ENCODE results near the gene SLC12A9.
"Not testable (repeated sequence)": the region's sequence is repeated elsewhere in the genome, so short reads cannot be mapped to it uniquely, and the experiment has no call there.

The SLC12A9 gene

GRCh38 chr7:100852048-100852872 is at the start of gene SLC12A9:
TSS of gene SLC12A9 (plus strand) at chr7:100852713. CDS start at chr7:100854198, 1,485 bp downstream.
- peak; percentile 78 for DNase-seq

- DNase-seq, result no peak
Observed at GRCh38 chr7:100802951-100803350, 49.6 kb upstream of the SLC12A9 start.

GRCh38 chr7:100803398-100804161 is 48.9 kb upstream of the SLC12A9 start:
- DNase-seq, result peak; percentile 72

- DNase-seq, result no peak
Observed at GRCh38 chr7:100804681-100805431, 47.7 kb upstream of the SLC12A9 start.

- no peak for DNase-seq
Observed at GRCh38 chr7:100806276-100806675, 46.2 kb upstream of the SLC12A9 start.

- DNase-seq, result not testable (repeated sequence)
Observed at GRCh38 chr7:100806883-100807282, 45.6 kb upstream of the SLC12A9 start.

- no peak for DNase-seq
Observed at GRCh38 chr7:100808354-100808875, 44.1 kb upstream of the SLC12A9 start.

GRCh38 chr7:100811480-100811879 is 41.0 kb upstream of the SLC12A9 start:
- no peak for DNase-seq

GRCh38 chr7:100812729-100813128 is 39.8 kb upstream of the SLC12A9 start:
- no peak for DNase-seq

GRCh38 chr7:100816515-100816914 is 36.0 kb upstream of the SLC12A9 start:
- DNase-seq, result not testable (repeated sequence)

GRCh38 chr7:100817097-100817496 is 35.4 kb upstream of the SLC12A9 start:
- no peak for DNase-seq

GRCh38 chr7:100818366-100818765 is 34.1 kb upstream of the SLC12A9 start:
- no peak for DNase-seq

- no peak for DNase-seq
Observed at GRCh38 chr7:100818825-100819224, 33.7 kb upstream of the SLC12A9 start.

GRCh38 chr7:100819586-100819985 is 32.9 kb upstream of the SLC12A9 start:
- no peak for DNase-seq

- no peak for DNase-seq
Observed at GRCh38 chr7:100822236-100823139, 30.0 kb upstream of the SLC12A9 start.

GRCh38 chr7:100823140-100823525 is 29.4 kb upstream of the SLC12A9 start:
- no peak for DNase-seq

- DNase-seq, result no peak
Observed at GRCh38 chr7:100823534-100823933, 29.0 kb upstream of the SLC12A9 start.

- DNase-seq, result no peak
Observed at GRCh38 chr7:100824499-100825214, 27.9 kb upstream of the SLC12A9 start.

GRCh38 chr7:100825215-100825671 is 27.3 kb upstream of the SLC12A9 start:
- DNase-seq, result no peak

- DNase-seq, result no peak
Observed at GRCh38 chr7:100825751-100826513, 26.6 kb upstream of the SLC12A9 start.
